GM19238 (cell line): ENCODE data around the gene SLC25A28.
"Not testable (repeated sequence)": the region's sequence is repeated elsewhere in the genome, so short reads cannot be mapped to it uniquely, and the experiment has no call there.

Experiments used
- DNase-seq: peaks from one replicate; pipeline ENCODE4 v3.0.0; 2011; ENCODE audit warnings: low spot score; ENCODE audit not compliant: insufficient read length

Gene SLC25A28

DNA sequence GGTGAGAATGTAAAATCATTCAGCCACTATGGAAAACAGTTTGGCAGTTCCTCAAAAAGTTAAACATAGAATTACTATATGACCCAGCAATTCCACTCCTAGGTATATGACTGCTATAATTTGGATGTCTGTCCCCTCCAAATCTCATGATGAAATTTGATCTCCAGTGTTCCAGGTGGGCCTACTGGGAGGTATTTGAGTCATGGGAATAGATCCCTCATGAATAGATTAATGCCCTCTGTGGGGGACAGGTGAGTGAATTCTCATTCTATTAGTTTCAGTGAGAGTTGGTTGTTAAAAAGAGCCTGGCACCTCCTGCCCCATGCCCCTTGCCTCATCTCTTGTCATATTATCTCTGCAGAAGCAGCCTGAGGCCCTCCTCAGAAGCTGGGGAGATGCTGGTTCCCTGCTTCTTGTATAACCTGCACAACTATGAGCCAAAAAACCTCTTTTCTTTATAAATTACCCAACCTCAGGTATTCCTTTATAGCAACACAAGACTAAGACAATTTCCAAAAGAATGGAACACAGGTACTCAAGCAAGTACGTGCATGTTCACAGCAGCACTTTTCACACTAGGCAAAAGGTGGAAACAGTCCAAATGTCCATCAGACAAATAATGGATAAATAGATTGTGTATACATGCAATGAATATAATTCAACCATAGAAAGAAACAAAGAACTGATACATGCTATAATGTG is 8.8 kb upstream of the SLC25A28 start:
- DNase-seq = no peak

DNA sequence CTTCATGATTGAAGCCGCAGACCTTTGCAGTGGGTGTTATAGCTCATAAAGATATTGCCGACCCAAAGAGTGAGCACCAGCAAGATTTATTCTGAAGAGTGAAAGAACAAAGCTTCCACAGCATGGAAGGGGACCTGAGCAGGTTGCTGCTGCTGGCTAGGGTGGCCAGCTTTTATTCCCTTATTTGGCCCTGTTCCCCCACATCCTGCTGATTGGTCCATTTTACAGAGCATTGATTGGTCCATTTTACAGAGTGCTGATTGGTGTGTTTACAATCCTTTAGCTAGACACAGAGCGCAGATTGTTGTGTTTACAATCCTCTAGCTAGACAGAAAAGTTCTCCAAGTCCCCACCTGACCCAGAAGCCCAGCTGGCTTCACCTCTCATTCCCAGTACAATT is 4.9 kb upstream of the SLC25A28 start:
- not testable (repeated sequence) for DNase-seq

DNA sequence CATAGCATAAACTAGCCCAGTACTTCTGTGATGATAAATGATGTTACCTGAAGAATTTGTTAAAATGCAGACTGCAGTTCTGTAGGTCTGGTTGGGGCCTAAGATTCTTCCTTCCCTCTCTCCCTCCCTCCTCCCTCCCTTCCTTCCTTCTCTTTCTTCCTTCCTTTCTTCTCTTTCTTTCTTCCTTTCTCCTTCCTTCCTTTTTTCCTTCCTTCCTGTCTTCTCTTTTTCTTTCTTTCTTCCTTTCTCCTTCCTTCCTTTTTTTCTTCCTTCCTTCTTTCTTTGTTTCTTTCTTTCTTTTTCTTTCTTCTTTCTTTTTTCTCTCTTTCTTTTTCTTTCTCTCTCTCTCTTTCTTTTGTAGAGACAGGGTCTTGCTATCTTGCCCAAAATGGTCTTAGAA is 3.7 kb upstream of the SLC25A28 start:
- DNase-seq = no peak

DNA sequence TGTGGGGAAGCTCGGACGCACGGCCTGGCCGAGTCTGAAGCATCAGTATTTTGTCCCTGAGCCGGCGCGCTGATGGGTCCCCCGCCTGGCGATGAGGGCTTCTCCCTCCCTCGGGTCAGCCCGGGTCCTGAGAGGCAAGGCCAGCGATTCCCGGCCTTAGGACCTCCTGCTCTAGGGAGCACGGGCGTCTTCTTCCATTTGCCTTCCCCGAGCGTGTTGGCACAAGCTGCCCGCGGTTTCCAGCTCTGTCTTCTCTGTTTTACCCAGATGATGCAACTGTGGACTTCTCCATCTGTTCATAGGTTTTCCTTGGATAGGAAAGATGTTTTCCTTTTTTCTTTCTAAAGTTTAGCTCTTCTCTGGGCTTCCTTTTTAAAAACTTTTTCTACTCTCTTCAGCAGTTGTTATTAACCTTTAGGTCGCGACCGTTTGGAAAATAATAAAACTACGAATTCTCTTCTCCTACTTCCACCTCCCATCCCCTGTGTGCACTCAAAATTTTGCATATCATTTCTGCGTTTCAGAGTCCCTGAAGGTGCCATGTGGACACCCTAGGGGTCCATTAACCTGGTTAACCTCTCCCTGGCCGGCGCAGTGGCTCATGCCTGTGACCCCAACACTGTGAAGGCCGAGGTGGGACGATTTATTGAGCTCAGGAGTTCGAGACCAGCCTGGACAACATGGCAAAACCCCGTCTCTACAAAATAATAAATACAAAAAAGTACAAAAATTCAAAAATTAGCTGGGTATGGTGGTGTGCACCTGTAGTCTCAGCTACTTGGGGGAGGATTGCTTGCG is 1.4 kb upstream of the SLC25A28 start:
- no peak for DNase-seq

DNA sequence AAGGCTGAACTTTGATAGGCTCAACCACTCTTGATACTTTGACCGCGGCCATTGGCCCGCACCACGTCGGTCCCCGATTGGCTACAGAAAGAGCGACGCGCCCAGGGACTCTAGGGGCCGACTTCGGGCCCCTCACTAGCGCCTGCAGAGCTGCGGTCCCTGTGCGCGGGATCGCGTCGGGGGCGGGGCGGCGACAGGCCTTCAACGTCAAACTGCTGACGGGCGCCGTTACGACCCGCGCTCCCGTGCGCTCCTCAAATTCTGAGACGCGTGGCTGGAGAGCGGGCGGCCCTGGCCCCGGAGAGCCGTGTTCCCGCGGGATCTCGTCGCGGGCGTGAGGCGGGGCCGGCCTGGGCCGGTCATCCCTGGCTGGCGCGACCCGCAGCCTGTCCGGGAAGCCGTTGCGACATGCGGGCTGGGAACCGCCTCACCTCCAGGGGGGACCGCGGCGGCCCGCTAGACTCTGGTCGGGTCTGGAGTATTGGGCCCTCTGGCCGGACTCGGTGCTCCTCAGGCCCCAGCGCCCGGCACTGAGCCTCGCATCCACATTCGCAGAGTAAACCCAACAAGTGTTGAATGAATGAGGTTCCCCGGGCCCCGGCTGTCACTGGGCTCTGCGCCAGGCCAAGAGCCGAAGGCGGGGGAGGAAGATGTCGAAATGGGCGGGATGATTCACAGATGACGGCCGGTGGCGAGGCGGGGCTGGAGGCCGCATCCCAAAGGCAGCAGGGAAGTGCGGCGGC is 643 bp upstream of the SLC25A28 start:
- DNase-seq = peak; percentile 89

DNA sequence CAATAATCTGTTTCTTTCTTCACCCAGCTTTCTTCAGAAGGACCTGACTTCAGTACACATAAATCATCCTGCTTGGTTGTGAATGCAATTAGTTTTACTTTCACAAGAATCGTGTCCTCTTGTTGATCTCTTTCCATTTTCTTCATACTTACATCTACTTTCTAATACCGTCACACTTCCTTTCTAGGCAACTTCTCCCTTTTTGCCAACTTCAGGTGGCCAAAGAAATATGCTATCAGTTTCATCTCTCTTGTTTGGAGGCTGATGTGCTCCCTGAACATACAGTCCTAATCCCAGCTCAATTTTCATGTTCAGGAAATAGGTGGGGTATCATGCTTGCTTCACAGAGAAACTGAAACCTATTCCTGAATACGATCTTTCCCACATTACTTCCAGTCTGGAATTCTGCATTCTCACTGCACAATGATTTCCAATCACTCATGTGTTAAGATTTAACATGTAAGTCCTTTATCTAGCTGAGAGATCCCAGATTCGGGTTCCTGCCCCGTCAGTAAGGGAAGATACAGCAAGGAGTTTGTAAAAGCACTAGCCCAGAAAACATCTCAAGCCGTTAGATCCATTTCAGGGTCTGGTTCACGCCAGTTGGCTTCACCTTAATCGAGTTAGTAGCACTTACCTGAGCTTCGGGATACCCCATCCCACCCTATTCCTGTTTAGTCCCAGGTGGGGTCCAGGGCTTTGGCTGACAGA is 994 bp downstream of the SLC25A28 start:
- DNase-seq = no peak

DNA sequence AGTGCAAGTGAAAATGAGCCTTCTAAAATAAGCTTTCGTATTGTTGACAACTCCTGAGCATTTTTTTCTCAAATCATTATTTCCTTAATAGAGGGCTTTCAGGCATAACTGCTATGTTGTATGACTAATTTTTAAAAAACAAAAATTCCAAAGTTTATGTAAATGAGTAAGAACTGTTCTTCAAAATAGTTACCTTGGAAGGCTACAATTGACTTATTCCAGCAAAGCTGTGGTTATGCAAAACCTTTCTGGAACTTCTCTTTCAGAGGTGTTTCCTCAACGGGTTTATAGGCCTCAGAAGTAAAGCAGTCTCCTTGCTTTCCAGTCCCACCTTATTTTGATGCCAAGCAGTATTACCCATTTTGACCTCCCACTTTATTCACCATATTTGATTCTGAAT is 2.5 kb downstream of the SLC25A28 start:
- no peak for DNase-seq

DNA sequence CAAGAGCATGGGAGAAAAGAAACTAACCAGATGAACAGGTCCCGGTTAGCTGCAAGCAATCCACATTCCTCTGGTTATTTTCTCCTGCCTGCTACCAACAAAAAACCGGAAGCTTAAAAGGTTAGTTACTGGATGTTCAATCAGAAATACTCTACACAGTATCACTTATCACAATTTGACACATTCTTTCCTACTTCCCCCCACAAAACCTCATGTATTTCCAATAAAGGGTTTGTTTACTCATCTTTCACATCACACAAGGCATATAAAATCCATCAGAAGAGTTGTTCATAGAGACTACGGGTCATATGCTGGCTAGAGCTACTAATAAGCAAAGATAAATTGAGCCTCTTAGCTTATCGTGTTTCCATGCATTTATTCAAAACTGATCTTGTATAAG is 4.8 kb downstream of the SLC25A28 start:
- DNase-seq = no peak

DNA sequence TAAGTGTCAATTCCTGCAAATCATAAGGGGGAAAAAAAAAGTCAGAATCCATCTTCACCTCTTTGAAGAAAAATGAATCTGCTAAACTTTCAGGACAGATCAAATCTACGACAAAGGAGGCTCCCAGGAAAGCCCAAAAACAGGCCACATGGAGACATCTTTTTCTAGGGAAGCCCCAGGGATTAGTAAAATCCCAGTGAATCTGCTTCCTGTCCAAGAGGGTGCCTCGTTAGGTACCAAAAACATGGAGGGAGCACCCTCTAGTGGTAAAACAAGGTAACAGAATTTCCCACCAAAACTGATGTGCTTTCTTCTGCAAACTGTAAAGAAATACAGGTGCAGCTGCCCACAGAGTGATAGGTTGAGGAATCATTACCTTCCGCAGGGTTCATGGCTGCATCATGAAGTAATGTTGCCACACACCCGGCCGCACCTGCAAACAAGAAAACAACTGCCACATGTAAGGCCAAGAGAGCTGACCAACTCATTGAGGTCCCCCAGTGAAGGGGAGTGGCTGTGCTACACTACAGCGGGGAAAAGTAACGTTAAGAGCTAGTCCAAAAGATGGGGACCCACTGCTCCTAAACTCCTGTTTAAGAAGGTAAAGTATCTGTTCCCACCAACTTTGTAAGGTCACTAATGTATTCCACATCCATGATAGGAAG is 7.9 kb downstream of the SLC25A28 start:
- DNase-seq = peak; percentile 27

DNA sequence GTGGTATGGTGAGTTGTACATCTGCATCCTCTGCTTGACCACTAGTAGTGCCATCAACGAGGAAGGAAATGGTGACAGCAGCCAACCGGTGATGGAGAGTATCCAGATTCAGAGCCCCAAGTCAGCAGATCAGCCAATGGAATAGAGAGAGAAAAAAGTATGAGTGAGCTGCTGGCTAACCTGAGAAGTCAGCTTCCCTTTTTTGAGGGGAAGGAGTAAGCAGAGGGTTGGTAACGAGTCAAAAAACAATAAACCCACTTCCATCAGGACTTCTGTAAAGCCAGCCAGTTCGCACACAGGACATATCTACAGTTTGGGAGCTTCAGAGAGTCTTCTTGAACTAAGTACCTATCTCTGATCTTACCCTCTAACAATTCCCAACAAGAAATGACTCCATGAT is 8.9 kb downstream of the SLC25A28 start:
- DNase-seq = no peak

DNA sequence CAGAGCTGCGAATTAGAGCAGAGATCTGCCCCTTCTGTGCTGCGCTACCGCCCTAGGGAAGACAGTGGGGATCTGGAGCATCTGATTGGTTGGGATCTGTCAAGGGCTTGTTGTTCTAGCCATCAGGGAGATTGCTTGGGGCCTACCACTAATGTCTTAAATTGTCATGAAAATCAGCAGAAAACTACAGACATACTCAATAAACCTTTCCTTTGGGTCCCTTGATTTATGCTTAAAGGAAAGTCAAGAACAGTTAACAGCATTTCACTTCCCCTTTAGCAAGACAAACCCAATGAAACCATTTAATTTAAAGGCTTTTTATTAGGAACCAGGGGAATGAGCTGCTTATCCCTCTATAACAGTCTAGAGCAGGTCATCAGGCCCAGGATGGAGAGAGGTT is 10.0 kb downstream of the SLC25A28 start:
- no peak for DNase-seq

DNA sequence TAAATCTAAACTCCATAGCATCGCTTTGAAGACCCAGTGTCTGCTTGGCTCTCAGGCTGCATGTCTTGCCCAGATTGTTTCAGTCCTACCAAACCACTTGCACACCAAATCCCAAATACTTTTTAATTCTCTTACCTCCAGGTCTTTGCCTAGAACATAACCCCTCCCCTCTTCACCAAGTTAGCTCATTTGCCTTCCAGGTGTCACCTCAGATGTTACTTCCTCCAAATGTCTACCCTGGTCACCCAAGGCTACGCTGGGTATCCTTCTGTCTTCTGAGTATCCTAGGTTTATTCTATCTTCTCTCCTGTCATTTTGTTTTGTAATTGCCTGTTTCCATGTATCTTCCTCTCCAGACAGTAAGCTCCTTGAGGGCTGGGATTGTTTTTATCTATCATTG is 11.1 kb downstream of the SLC25A28 start:
- DNase-seq = no peak

DNA sequence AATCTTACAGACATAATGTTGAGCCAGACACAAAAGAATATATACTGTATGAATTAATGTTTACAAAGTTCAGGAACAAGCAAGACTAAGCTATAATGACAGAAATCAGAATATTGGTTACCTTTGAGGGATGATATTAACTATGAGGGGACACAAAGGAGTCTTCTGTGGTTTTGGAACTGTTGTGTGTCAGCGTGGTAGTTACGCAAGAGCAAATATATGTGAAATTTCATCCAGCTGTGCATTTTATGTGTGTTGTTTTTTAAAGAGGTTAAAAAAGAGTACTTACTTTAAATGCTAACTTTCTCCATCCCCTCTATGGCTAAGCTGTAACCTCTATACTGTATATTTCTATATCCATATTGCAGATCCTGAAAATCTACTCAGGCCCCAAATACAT is 14.9 kb downstream of the SLC25A28 start:
- no peak for DNase-seq

DNA sequence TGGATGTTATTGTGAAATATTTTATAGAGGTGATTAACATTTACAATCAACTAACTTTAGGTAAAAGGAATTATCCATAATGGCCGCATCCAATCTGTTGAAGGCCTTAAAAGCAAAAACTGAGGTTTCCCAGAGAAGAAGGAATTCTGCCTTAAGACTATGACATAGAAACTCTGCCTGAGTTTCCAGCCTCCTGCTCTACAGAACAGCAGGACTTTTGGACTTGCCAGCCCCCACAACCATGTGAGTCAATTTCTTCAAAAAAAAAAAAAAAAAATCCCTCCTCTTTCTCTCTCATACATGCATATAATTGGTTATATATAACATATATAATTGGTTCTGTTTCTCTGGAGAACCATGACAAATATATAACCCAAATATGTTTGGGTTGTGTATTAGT is 15.4 kb downstream of the SLC25A28 start:
- DNase-seq = no peak

DNA sequence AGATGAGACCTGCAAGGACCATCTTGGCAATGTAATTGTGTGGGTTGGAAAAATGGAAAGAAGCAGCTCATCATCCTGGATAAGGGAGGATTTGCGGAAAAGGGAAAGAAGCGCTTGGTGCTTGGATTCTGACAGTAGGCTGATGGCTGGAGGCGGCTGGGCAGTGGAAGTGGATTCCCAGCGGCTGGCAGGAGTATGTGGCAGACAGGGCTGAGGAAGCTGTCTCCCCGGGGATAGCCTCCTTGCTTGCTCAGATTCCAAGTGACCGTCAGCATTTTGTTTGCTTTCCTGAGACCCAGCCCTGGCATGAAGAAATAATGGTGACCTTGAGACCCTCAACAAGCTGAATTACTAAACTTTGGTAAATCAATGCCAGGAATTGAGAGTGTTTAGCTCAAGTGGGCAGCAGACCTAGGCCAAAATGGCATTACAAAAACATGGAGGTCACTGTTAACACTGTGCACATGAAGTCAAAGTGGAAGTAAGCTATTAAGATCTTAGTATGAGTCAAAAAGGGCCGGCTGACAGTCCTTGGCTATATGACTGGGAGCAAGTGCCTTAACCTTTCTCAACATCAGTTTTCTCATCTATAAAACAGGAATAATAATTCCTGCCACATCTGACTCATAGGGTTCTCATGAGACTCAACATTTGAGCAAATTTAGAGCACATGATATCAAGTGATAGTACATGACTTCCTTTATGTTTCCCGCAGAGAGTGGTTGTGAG is 21.3 kb downstream of the SLC25A28 start:
- DNase-seq = no peak

DNA sequence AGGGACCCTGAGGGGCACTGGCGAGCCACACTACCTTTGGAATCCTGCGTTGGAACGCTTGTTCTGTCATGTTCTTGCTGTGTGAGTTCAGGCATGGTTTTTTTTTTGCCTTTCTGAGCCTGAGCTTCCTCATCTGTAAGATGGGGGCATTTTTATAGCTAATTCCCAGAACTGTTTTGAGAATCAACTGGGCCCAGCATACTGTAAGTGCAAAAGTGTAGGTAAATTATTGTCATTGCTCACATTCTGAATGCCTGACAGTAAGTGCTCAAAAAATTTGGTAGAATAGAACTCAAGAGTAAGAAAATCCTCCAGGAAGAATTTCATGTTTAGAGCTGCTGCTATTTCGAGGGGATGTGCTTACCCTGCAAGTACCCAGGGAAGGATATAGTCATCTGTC is 22.2 kb downstream of the SLC25A28 start:
- DNase-seq = no peak

DNA sequence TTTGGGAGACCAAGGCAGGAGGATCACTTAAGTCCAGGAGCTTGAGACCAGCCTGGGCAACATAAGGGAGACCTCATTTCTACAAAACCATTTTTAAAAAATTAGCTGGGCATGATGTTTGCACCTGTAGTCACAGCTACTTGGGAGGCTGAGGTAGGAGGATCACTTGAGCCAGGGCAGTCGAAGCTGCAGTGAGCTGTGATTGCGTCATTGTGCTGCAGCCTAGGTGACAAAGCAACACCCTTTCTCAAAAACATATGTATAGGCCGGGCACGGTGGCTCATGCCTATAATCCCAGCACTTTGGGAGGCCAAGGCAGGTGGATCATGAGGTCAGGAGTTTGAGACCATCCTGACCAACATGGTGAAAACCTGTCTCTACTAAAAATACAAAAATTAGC is 23.5 kb downstream of the SLC25A28 start:
- not testable (repeated sequence) for DNase-seq

DNA sequence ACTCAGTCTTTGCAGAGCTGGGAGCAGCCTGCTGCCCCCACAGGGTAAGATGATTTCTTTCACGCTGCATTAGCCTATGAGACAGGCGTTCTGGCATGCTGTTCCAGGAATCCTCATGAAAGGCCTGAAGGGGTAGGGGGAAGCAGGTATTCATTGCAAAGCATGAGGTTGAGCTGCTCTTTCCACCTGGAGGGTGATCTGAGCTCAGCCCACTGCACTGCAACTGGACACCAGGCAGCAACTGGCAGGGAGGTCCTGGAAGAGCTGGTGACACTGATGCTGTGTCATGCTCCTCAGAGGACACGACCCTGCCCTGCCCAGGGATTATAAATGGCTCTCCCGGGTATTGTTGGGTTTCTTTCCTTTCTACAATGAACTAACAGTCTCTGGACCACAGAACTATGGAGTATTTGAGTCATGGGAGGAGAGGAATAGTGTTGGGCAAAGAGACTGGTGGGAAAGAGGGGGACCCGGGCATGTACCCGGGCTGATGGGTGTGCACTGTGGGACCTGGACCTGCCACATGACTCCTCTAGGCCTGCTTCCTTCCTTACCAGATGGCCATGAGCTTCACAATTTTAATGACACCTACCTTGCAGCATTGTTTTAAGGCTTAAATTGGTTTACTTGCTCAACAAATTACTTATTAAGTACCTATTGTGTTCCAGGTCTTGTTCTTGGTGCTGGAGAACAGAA is 24.3 kb downstream of the SLC25A28 start:
- no peak for DNase-seq

DNA sequence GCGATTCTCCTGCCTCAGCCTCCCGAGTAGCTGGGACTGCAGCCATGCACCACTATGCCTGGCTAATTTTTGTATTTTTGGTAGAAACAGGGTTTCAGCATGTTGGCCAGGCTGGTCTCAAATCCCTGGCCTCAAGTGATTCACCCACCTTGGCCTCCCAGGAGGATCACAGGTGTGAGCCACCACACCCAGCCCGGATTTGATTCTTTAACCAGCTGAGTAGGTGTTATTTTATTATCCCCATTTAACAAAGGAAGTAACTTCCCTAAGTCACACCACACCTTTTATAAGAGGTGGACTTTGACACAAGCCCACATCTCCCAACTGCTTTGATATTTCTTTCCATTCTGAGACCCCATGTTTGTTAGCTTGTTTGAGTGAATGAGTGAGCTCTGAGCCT is 25.0 kb downstream of the SLC25A28 start:
- no peak for DNase-seq

DNA sequence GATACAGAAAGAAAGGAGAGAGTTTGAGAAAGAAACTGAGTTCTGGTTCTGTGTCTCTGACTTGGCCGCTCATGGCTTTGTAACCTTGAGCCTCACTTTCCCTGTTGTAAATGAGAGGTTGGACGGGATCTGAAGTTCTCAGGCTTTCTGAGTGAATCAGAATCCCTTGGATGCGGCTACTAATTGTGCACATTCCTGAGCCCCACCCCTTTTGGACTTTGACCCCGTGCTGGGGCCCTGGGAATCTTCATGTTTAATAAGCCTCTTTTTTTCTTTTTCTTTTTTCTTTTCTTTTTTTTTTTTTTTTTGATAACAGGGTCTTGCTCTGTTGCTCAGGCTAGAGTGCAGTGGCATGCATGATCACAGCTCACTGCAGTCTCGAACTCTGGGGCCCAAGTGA is 26.9 kb downstream of the SLC25A28 start:
- no peak for DNase-seq
